GM20431 (cell line): ENCODE results near the gene VEGFB.
"Not testable (repeated sequence)": the region's sequence is repeated elsewhere in the genome, so short reads cannot be mapped to it uniquely, and the experiment has no call there.

ENCODE experiments used
- in situ Hi-C: fragments of 300-500 bp; cut with MseI, MboI; formaldehyde crosslinking; loops from one replicate; pipeline ENCODE4 v1.15.0; 2020; ENCODE audit warnings: low sequenced_read_pairs; ENCODE audit not compliant: unreplicated experiment

The VEGFB gene

DNA sequence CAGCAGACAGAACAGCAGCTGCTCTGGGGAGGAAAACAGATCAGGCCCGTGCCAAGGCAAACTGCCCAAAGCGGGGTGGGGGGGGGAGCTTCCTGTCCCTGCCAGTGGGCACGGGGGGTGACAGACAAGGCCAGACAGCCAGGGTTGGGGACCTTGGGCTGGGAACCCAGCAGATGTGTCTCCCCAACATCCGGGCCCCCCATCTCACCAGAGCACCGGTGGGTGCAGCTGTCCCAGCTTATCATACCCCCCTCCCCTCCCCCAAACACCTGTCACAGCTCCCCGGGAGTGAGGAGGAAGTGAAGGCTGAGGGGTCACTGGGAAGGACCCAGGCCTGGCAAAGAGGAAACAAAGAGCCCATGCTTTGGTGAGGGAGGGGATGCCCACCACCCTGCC lies 11.0 kb downstream of the VEGFB start:
- in situ Hi-C loops = no loop called here

DNA sequence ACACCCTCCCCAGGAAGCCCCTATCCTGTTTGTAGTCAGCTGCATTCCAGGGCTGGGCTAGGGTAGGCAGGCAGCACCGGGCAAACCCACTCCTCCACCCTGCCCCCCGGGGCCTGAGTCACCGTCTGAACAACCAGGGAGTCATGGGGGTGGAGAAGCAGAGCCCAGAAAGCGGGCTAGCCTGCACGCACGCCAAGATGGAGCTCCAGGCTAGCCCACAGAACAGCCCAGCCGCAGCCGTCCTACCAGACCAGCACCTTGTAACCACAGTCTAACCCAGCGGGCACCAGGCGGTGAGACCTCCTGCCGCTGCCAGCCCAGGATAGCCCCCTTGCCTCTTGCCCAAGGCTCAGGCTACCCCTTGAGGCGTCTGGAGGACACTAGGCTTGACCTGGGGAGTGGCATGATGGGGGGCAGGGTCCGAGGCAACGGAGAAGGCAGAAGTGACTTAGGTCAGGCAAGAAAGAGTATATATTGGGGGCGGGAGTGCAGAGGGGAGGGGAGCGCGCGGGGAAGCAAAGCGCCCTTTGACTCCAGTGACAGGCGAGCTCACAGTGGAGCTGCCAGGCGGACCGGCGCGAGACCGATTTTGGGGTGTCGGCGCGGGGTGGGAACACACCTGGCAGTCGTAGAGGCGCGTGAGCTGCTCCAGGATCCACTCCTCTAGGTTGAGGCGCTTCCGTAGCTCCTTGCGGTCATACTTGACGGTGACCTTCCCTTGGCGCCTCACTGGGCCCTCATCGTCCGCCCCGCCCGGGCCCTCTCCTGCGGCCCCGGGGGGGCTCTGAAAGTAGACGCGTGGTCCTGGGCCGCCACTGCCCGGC lies 11.6 kb downstream of the VEGFB start:
- in situ Hi-C loops = no loop called here

DNA sequence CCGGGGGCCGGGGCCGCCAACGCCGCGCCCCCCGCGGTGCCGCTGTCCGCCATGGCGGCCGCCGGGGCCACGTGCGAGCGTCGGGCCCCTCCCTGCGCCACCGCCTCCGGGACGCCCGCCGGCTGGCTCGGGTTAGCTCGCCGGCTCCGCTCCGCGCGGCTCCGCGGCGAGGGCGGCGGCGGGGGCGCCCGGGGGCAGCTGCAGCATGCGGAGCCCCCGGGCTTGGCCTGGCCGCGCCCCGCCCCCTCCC lies 12.2 kb downstream of the VEGFB start:
- in situ Hi-C loops = not testable (repeated sequence)

DNA sequence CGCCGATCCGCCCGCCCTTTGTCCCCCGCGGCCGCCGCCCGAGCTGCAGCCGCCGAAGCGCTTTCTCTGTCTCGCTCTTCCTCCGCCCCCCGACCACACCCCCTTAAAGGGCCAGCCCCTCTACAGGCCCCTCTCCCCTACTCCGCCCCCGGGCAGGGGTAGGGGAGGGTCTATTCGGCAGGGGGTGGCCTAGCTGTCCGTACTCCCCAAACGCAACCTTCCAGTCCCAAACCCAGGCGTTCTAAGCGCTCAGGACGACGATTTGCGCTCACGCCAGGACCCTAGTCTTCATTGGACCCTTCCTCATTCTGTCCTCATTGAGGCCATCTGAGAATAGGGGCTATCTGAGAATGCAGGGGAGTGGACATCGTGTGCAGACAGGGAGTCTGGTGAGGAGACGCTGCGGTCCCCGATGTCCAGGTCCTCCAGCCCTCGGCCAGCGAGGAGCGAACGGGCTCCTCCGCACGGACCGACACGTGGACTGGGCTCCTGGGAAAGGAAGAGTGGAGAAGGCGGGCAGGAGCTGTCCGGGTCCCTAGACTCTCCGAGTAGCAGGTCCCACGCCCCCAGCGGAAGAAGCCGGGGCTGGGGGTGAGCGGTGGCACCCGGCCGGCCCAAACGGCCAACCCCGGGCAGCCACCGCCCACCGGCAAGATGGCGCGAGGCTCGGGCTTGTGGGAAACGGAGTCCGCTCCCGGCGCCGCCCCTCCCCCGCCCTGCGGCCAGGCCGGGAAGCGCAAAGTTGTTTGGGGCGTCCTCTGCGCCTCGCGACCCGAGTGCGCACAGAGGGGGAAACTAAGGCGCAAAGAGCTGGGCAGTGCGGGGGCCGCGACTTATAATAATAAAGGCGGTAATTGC lies 12.7 kb downstream of the VEGFB start, which contains the start of gene PPP1R14B:
PPP1R14B (minus strand) TSS at position 73 of the 858 bp plus-strand sequence. CDS start 270 bp downstream, outside the sequence.
- in situ Hi-C loops = no loop called here

DNA sequence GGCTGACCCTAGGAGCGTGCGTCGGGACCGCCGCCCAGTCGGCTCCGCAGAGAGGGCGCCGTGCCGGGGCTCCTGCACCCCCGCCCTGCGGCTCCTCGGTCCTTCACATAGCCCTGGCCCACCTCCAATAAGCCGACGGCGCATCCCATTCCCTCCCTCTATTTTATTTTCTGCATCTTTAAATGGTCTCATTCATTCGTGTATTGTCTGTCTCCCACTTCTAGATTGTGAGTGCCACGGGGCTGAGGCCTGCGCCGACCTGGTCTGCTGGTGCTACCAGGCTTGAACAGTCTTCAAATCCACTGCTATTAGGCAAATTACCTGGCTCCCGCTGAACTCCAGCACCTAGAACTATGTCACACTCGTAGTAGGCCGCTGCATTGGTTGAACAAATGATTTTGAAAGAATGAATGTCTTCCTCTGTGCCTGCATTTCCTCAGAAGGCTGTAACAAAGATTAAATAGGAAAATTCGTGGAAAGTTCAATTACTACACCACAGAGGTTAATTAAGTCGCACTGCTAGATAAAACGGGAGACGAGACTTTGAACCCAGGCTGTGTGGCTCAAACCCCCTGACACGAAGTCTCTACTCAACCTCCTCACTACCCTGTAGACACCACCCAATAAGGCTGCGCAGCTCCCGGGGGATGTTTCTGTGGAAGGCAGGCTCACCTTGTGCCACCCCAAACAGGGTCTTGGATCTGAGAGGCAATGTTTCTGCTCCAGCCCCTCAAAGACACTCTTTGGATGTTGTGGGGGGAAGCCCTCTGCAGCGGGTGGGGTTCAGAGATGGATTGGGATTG lies 13.5 kb downstream of the VEGFB start:
- in situ Hi-C loops = no loop called here

DNA sequence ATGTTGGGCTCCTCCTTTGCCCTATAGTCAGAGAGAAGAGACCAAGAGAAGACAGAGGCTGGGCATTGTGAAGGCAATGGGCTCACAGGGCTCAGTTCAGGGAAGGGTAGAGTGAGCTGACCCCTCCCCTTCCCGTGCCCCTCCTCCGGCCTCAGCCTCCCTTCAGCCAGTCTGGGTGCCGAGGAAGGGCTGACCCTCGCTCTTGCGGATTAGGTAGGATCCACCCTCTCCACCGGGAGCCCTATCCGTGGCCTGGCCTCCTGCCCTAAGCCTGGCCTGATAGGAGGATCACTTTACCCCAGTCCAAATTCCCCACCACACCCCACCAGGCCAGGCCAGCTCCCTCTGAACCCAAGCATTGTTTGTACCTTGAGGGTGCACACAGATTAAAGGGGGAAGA lies 14.2 kb downstream of the VEGFB start:
- in situ Hi-C loops = no loop called here

DNA sequence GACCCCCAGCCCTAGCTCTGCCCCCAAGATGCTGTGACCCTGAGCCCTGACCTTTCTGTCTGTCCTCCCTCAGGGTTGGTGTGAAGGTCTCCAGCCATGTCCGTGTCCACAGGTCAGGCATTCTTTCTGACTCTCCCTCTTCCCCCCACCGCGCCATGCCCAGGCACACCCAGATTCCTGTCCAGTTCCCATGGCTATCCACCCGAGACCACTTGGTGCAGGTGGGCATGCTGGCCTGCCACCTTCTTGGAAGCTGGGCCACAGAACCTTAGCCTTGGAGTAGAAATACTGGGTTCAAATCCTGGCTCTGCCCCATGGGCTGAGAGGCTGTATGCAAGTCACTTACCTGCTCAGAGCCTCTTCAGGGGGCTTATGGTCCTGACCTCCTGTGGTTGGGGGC lies 14.7 kb downstream of the VEGFB start:
- in situ Hi-C loops = no loop called here

DNA sequence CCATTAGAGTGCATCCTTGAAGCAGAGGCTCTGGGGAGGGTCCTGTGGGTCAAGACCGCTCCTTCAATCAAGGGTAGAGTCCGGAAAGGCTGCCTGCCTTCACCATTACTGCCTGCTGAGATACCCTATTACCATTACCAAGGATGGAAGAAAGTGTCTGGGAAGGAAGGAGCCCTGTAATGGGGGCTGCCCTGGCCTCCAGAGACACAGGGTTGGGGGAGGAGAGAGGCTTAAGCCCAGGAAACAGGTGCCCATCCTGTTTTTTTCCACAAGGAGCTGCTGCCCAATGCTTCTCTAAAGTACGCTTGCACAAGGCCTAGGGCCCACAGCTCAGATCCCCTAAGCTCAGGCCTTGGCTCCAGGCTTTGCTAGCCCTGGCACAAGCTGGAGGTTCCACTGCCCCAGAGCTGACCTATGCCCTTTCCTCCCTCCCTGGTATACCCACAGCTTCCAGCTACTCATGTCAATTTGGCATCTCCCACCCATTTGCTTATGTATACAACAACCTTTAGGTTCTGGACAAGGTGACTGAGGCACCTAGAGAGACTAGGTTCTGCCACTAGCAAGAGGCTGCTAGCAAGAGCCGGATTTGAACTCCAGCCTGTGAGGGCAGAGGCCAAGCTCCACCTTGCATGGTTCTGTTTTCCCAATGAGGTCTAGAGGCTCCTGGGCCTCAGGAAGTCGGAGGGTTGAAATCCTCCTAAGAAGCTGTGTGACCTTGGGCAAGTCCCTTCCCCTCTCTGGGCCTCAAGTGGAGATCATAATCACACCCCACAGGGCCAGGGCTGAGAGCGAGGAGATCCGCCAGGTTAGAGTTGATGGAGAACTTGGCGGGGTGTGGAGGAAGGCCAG lies 15.4 kb downstream of the VEGFB start:
- in situ Hi-C loops = no loop called here

DNA sequence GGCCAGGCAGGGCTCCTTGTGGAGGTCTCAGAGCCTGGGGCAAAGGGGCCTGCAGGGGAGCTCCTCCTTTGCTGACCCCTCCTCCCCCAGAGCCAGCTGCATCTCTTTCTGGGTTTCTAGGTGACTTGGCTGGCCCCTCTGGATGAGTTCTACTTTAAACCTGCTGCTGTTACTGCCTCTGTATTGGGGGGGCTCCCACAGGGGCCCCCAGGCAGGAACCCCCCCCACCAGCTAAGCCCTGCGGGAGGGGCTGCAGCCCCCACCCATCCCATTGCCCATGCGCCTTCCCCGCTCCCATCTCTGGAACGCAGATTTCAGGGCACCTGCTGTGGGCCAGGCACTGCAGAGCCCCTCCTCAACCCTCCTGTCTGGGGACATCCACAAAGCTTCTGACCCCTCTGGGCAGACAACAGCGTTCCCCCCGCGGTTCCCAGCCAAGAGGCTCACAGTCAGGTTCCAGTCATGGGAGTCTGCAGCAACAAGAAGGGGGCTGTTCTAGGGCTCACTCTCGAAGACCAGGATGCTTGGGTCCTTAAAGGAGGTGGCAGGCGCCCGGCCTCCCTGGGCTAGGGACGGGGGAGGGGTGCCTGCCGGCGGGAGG lies 16.1 kb downstream of the VEGFB start:
- in situ Hi-C loops = no loop called here

DNA sequence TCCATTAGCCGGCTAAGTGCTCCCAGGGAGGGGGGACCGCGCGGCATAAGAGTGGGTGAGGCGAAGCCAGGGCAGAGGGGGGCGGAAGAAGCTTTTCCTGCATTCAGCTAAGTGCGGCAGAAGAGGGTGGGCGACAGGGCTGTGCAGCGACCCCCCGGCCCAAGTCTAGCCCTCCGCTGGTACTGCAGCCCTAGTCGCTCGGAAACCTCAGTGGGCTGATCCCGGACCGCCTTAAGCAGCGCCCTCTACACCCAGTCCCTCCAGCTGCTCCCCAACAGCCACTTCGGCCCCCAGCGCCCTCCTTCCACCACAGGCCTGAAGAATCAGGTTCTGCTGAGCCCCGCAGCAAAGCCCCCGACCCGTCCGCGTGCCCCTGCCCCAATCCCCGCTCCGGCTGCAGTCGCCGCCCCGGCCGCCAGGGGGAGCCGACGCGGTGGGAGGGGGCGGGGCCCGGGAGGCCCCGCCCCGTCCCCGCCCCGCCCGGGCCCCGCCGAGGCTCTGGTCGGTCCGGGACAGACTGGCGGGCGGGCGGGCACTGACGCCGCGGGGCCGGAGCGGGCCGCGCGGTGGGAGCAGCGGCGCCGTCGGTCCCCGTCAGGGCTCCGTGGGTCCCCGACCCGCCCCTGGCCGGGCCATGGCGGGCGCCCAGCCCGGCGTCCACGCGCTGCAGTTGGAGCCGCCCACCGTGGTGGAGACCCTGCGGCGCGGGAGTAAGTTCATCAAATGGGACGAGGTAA lies 16.8 kb downstream of the VEGFB start, which contains the start of gene PLCB3:
PLCB3 (plus strand) TSS at position 515 of the 737 bp plus-strand sequence; CDS start at position 635, 120 bp downstream.
- in situ Hi-C loops = no loop called here

DNA sequence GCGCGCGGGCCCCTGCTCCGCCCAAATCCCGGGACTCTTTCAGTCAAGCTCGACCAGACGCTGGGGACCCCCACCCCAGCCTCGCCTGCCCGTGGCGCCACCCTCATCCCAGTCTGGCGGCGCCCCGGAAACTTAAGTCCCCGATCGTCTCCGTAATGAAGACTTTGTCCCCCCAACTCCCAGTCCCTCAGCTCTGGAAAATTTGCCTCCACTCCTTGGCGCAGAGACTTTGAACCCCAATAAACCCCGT lies 17.3 kb downstream of the VEGFB start:
- in situ Hi-C loops = no loop called here

DNA sequence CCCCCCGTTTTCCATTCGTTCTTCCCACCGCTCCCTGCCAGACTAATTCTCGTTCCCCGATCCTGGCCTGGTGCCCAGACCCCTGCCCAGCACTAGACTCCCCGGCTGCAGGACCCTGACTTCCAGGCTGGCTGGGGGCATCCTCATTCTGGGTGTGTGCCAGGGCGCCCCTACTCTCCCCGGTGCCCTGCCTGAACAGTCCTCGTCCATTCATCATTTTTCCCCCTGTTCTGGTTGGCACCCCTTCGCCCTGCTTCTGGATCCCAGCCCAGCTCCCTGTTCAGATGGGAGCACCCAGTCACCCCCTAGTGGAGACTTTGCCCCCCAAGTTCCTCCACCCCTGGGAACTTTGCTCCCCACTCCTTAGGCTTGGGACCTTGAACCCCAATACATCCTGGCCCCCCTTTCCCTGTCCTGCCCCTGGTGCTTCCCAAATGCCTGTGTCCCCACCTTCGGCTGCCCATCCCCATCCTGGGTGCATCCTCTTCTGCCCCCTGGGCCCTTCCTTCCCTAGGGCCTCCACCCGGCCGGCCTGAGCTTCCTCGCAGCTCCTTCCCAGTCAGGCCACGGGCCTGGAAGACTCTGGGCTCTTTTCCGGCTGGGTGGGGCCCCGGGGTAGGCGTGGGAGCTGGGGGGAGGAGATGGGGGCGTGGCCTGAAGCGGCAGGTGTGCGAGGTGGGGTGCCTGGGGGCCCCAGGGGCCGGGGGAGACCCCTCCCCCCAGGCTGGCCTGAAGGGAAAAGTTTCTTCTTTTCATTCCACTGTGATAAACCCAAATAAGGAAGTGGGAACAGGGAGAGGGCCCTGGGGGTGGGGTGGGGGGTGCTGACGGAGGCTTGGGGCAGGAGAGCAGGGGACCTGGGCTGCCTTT lies 17.9 kb downstream of the VEGFB start:
- in situ Hi-C loops = no loop called here

DNA sequence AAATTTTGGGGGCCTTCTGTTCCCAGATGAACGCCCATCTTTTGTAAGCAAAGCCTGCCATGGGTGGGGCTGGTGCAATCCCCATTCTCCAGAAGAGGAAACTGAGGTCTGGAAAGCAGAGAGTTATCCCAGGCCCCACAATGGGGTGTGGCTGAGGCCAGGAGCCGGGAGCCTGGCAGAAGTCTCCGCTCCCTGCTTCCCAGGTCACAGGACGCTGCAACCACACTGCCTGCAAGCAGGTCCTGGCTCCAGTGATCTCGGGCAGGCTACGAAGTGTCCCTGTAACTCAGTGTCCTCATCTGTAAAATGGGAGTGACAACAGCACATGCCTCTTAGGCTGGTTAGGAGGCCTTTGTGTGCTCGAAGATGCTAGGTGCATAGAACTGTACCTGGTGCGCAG lies 18.7 kb downstream of the VEGFB start:
- in situ Hi-C loops = no loop called here

DNA sequence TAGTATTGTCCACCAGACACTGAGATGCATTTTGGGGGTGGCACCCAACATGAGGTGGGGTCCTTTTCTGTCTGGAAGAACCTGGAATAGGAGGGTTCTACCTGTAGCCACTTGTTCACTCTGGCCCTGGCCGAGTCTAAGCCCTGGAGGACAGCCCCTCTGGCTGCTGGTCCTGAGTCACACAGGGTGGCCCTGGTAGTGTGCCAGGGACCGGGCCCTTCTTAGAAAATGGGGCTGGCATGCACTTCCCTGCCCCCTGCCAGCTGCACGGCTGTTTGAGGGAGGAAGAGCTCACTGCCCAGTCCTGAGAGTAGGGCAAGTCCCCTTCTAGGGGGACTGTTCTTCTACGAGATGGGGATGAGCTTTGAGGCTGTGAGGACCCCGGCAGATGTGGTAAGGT lies 19.1 kb downstream of the VEGFB start:
- in situ Hi-C loops = no loop called here

DNA sequence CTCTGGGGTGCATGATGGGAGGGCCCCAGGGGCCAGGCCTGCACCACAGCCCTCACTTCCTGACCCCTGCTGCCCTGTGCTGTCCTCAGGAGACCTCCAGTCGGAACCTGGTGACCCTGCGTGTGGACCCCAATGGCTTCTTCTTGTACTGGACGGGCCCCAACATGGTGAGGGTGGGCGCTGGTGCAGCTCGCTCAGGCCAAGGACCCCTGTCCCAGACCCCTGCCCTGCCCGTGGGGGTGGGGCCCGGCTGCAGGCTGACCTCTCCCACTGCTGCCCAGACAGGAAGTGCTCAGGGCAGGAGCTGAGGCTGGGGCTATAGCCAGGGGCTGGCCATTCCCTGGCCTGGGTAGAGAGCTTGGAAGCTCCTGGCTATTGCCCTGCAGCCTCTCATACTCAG lies 19.9 kb downstream of the VEGFB start:
- in situ Hi-C loops = no loop called here

DNA sequence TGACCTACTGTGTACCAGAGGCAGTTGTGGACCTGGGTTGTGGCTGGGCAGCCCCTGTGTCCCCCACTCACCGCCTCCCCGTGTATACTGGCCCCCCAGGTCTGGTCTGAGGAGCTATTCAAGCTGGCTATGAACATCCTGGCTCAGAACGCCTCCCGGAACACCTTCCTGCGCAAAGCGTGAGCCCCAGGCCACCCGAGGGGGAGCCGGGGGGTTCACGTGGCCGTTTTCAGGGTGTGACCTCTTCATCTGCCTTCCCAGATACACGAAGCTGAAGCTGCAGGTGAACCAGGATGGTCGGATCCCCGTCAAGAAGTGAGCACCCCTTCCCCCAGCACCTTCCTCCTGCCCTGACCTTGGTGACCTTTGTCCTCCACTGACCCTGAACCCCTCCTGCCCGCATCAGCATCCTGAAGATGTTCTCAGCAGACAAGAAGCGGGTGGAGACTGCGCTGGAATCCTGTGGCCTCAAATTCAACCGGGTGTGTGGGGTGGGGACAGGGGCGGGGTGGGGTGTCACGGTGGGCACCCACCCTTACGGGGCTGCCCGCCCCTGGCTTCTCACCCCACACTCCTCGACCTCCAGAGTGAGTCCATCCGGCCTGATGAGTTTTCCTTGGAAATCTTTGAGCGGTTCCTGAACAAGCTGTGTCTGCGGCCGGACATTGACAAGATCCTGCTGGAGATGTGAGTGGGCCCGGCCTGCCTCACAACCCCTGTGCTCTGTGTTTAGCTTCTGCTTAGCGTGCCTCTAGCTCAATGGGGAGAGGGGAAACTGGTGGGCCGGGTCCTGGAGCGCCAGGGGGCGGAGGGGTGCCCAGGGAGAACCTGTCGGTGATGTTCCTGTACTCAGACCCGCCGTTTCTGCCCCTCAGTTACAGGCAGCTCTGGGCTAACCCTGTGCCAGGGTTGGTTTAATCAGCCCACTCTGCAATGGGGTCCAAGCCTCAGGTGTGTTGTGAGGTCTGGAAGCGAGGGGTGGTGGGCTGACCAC lies 21.0 kb downstream of the VEGFB start:
- in situ Hi-C loops = no loop called here

DNA sequence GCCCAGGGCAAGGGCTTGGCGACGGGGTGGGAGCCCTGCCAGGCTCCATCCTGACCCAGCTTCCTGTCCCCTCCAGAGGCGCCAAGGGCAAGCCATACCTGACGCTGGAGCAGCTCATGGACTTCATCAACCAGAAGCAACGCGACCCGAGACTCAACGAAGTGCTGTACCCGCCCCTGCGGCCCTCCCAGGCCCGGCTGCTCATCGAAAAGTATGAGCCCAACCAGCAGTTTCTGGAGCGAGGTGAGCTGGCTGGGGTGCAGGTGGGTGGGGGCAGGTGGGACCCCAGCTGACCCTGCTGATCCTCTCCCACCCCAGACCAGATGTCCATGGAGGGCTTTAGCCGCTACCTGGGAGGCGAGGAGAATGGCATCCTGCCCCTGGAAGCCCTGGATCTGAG lies 21.9 kb downstream of the VEGFB start:
- in situ Hi-C loops = no loop called here
